ENCODE results near the gene MTMR3.

DNA sequence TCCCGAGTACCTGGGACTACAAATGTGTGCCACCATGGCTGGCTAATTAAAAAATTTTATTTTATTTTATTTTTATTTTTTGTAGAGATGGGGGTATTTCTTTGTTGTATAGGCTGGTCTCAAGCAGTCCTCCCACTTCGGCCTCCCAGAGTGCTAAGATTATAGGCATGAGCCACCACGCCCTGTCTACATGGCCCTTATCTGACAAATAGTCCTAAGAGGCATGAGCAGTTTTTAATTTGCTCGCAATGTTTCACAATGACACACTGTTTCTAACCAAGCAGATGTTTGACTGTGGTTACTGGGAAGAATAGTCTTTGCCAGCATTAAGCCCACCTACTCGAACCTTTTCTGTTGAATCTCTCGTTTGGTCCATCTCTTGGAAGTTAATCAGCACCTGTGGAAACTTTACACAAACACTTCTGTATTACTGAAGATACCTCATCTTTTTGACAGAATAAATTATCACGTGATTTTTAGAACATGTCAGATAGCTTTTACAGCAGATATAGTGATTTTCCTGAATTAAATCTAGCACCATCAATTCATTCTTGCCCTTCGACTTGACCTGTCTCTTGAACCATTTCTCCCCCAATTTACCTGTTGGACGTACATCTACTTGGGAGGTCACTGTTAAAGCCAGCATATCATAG lies 71.4 kb downstream of the MTMR3 start:
- no peak for TF ChIP-seq TAF1 (conservative IDR thresholded peaks at IDR 0.05)
- TF ChIP-seq, protein P1, sequence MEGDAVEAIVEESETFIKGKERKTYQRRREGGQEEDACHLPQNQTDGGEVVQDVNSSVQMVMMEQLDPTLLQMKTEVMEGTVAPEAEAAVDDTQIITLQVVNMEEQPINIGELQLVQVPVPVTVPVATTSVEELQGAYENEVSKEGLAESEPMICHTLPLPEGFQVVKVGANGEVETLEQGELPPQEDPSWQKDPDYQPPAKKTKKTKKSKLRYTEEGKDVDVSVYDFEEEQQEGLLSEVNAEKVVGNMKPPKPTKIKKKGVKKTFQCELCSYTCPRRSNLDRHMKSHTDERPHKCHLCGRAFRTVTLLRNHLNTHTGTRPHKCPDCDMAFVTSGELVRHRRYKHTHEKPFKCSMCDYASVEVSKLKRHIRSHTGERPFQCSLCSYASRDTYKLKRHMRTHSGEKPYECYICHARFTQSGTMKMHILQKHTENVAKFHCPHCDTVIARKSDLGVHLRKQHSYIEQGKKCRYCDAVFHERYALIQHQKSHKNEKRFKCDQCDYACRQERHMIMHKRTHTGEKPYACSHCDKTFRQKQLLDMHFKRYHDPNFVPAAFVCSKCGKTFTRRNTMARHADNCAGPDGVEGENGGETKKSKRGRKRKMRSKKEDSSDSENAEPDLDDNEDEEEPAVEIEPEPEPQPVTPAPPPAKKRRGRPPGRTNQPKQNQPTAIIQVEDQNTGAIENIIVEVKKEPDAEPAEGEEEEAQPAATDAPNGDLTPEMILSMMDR (IDR thresholded peaks at IDR 0.05; ENCODE audit: low read depth, low read length, missing input control): no peak
- no peak for TF ChIP-seq YY1 (IDR thresholded peaks at IDR 0.05)
- TF ChIP-seq SP1 (IDR thresholded peaks at IDR 0.05): no peak
- no peak for TF ChIP-seq JUND (IDR thresholded peaks at IDR 0.05)
- TF ChIP-seq, protein P2, sequence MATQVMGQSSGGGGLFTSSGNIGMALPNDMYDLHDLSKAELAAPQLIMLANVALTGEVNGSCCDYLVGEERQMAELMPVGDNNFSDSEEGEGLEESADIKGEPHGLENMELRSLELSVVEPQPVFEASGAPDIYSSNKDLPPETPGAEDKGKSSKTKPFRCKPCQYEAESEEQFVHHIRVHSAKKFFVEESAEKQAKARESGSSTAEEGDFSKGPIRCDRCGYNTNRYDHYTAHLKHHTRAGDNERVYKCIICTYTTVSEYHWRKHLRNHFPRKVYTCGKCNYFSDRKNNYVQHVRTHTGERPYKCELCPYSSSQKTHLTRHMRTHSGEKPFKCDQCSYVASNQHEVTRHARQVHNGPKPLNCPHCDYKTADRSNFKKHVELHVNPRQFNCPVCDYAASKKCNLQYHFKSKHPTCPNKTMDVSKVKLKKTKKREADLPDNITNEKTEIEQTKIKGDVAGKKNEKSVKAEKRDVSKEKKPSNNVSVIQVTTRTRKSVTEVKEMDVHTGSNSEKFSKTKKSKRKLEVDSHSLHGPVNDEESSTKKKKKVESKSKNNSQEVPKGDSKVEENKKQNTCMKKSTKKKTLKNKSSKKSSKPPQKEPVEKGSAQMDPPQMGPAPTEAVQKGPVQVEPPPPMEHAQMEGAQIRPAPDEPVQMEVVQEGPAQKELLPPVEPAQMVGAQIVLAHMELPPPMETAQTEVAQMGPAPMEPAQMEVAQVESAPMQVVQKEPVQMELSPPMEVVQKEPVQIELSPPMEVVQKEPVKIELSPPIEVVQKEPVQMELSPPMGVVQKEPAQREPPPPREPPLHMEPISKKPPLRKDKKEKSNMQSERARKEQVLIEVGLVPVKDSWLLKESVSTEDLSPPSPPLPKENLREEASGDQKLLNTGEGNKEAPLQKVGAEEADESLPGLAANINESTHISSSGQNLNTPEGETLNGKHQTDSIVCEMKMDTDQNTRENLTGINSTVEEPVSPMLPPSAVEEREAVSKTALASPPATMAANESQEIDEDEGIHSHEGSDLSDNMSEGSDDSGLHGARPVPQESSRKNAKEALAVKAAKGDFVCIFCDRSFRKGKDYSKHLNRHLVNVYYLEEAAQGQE (IDR thresholded peaks at IDR 0.05): no peak
- no peak for TF ChIP-seq EGR1 (IDR thresholded peaks at IDR 0.05; ENCODE audit: low read depth in 2 of 2)
- TF ChIP-seq, protein P3, sequence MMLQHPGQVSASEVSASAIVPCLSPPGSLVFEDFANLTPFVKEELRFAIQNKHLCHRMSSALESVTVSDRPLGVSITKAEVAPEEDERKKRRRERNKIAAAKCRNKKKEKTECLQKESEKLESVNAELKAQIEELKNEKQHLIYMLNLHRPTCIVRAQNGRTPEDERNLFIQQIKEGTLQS (IDR thresholded peaks at IDR 0.05): no peak
- TF ChIP-seq, protein P4, sequence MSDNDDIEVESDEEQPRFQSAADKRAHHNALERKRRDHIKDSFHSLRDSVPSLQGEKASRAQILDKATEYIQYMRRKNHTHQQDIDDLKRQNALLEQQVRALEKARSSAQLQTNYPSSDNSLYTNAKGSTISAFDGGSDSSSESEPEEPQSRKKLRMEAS (IDR thresholded peaks at IDR 0.05): no peak
- no peak for TF ChIP-seq RAD21 (IDR thresholded peaks at IDR 0.05)
- TF ChIP-seq GABPA (IDR thresholded peaks at IDR 0.05 in 1 of 2, conservative IDR thresholded peaks at IDR 0.05 in 1 of 2): no peak
- no peak for TF ChIP-seq NR2F2 (IDR thresholded peaks at IDR 0.05)
- TF ChIP-seq RXRA (IDR thresholded peaks at IDR 0.05): no peak
